GM12872 (cell line): Measurements from ENCODE around the gene POLD3.

Experiments
- TF ChIP-seq, protein P1 (sequence below): IDR thresholded peaks from 3 replicates; pipeline ENCODE4 v1.5.1; 2011; ENCODE audit warnings: low read depth, mild to moderate bottlenecking, low read length, moderate library complexity; ENCODE audit not compliant: insufficient read depth

The POLD3 gene

DNA sequence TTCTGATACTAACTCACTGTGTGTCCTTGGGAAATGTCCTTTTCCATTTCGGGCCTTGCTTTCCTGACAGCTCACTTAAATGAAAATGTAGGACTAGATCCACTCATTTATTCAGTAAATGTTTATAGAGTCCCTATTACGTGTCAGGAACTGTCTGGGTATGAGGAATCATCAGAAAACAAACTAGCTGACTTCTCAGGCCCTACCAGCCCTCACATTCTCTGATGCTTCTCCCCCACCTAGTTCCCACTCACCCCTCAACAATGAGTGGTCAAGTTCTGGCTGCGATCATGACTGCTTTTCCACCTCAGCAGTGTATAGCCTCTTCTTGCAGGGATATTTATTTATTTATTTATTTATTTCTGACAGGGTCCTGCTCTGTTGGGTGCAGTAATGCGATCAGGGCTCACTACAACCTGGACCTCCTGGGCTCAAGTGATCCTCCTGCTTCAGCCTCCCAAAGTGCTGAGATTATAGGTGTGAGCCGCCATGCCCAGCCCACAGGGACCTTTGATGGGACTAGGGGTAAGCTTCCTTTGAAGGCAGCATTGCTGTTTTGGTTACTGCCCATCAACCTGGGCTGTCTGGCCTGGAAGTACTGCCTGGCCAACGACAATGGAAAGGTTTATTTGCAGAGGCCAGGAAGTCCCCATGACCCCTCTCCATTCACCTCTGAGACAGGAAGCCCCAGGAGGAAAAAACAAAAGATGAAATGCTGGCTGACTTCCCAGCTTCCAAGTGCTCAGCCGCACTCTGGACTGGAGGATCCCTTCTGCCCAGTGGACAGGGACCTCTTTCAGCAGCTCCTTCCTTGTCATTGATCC lies 33.1 kb upstream of the POLD3 start:
- TF ChIP-seq, protein P1, sequence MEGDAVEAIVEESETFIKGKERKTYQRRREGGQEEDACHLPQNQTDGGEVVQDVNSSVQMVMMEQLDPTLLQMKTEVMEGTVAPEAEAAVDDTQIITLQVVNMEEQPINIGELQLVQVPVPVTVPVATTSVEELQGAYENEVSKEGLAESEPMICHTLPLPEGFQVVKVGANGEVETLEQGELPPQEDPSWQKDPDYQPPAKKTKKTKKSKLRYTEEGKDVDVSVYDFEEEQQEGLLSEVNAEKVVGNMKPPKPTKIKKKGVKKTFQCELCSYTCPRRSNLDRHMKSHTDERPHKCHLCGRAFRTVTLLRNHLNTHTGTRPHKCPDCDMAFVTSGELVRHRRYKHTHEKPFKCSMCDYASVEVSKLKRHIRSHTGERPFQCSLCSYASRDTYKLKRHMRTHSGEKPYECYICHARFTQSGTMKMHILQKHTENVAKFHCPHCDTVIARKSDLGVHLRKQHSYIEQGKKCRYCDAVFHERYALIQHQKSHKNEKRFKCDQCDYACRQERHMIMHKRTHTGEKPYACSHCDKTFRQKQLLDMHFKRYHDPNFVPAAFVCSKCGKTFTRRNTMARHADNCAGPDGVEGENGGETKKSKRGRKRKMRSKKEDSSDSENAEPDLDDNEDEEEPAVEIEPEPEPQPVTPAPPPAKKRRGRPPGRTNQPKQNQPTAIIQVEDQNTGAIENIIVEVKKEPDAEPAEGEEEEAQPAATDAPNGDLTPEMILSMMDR, result no peak

DNA sequence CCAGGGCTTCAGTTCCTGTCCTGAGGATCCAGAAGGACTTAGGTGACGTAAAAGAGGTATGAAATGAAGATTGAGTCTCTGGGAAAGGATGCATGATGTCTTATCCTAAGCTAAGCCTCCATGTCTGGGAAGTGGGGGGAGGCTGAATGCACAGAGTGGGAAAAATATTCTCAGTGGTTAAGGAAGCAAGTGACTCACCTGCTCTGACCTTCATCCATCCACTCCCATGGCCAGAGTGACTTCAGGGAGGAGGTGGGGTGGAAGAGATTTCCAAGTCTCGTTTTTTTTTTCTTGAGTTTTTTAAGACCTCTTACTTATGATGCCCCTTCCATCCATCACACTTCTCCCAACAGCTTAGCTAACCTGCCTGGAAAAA lies 32.5 kb upstream of the POLD3 start:
- TF ChIP-seq, protein P1, result no peak

DNA sequence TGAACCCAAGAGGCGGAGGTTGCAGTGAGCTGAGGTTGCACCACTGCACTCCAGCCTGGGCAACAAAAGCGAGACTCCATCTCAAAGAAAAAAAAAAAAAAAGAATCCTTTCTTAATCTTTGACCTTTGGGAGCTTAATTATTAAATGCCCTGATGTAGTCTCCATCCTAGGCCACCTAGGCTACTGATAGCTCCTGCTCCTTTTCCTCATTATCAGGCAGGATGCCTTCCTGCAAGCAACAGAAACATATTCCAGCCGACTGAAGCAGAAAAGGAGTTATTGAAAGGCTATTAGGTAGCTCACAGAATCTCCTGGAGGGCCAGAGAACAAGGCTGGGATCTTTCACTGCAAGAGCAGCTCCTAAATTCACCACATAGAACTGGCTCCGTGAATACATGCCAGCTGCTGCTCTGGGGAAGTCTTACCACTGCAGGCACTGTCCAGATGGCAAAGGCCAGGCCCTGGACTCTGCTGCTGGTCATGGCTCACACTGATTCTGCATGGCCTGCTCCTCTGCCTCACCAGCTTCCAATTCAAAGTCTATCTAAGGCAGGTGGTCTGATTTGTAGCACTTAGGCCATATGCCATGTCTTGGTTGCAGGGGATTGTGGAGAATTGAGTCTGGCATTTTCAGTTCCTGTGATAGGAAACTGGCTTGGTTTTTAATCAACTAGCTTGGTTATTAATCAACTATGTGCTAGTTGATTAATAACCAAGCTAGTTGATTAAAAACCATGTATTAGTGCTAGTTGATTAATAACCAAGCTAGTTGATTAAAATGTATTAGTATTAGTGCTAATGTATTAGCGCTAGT lies 26.0 kb upstream of the POLD3 start:
- TF ChIP-seq, protein P1, result no peak

DNA sequence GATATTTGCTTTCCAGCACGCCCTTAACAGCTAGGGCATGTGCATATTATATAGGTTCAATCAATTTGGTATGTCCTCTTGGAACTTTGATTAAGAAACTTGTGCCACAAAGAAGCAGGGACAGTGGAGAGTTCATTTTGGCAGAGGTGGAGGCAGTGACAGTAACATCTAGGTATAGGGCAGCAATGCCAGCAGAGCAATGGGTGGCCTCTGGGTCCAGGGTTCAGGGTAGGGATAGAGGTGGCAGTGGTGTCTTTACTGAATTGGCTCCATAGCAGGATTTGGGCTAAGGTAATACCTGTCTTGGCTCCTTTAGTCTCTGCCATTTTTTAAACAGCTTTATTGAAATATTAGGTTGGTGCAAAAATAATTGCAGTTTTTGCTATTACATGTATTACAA lies 24.4 kb upstream of the POLD3 start:
- TF ChIP-seq, protein P1, result no peak

DNA sequence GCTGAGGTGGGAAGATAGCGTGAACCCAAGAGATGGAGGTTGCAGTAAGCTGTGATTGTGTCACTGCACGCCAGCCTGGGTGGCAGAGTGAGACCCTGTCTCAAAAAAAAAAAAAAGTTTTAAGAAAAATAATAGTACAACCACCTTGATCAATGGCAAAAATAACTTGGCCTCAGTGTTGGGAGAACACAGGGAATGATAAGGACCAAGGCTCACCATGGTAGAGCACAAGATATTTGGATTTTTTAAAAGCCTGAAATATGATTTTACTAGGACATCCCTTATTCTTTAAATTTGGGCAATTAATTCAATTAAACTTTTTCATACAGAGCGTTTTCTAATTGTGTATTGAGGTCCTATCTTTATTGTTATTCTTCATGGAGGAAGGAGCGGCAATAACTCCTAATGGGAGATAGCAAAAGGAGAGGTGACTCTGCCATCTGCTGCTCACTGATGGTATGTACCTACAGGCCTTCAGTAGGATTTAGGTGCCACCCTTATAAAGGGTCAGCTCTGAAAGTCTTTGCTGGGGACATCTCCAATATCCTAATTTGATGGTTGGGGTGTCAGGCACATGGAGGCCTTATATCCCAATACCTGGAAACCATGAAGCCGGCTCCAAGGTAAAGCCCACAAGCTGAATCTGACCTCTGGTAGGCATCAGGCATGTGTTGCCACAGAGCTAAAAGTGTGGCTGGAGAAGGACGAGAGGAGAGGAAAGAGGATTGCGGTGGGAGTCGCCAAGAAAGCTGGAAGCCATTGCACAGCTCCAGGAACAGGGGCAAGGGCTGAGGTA lies 21.9 kb upstream of the POLD3 start:
- TF ChIP-seq, protein P1, result peak; percentile 75

DNA sequence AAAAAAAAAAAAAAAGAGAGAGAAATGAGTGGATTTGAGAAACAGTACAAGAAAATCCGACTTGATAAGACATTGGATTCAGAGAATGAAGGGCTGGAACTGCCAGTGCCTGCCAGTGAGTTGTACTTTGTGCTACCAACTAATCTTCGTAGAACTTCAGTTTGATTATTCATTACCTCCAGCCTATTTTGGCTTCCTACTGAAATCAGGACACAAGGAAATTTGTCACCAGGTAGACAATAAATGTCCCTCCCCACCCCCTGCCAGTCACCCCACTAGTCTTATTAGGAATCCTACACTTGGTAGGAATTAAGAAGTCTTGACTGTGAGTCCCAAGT lies 21.4 kb upstream of the POLD3 start:
- TF ChIP-seq, protein P1, result no peak

DNA sequence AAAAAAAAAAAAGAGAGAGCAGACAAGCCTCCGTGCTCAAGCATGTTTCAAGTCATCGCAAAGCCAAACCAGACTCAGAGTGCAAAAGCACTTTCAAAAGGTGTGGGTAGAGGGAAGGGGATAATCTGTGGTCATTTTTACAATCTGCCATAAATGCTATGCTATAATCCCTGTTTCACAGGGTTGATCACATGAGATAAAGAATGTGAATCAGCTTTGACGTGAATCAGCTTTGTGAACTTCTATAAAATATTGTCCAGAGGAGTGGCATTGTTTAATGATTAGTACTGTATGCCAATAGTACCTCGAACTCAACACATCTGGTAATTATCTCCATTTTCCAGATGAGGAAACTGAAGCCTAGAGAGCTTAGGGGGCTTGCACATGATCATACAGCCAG lies 20.0 kb upstream of the POLD3 start:
- TF ChIP-seq, protein P1, result no peak
